Inferior parietal cortex (tissue), 1 donor: ENCODE data around the gene CDHR2.
A peak's percentile ranks its signal among the peaks of the same experiment; 100 is the strongest.
"Not testable (repeated sequence)": the region's sequence is repeated elsewhere in the genome, so short reads cannot be mapped to it uniquely, and the experiment has no call there.

Source experiments
- DNase-seq: peaks from one replicate; pipeline ENCODE4 v3.0.0-alpha.2; 2016; ENCODE audit errors: extremely low spot score

Gene CDHR2

GRCh38 chr5:176540956-176541337 lies 8.2 kb upstream of the CDHR2 start:
- no peak for DNase-seq

GRCh38 chr5:176541338-176542134 lies 7.6 kb upstream of the CDHR2 start:
- no peak for DNase-seq

- no peak for DNase-seq
Observed at GRCh38 chr5:176542135-176542595, 7.0 kb upstream of the CDHR2 start.

GRCh38 chr5:176542596-176543427 lies 6.3 kb upstream of the CDHR2 start:
- DNase-seq: no peak

- peak; percentile 56 for DNase-seq
Observed at GRCh38 chr5:176543428-176544182, 5.5 kb upstream of the CDHR2 start.

- no peak for DNase-seq
Observed at GRCh38 chr5:176545388-176545736, 3.8 kb upstream of the CDHR2 start.

GRCh38 chr5:176545737-176546509 lies 3.2 kb upstream of the CDHR2 start:
- no peak for DNase-seq

GRCh38 chr5:176547802-176548201 lies 1.3 kb upstream of the CDHR2 start:
- no peak for DNase-seq

GRCh38 chr5:176549871-176550270 lies 729 bp downstream of the CDHR2 start:
- no peak for DNase-seq

- no peak for DNase-seq
Observed at GRCh38 chr5:176550275-176550831, 1.2 kb downstream of the CDHR2 start.

GRCh38 chr5:176550937-176551336 lies 1.8 kb downstream of the CDHR2 start:
- not testable (repeated sequence) for DNase-seq

GRCh38 chr5:176552332-176552869 lies 3.3 kb downstream of the CDHR2 start:
- no peak for DNase-seq

GRCh38 chr5:176553260-176554085 lies 4.3 kb downstream of the CDHR2 start:
- no peak for DNase-seq

GRCh38 chr5:176557846-176558245 lies 8.7 kb downstream of the CDHR2 start:
- DNase-seq: no peak

- DNase-seq: no peak
Observed at GRCh38 chr5:176559683-176560082, 10.5 kb downstream of the CDHR2 start.

GRCh38 chr5:176560364-176560763 lies 11.2 kb downstream of the CDHR2 start:
- DNase-seq: no peak

- no peak for DNase-seq
Observed at GRCh38 chr5:176561259-176561658, 12.1 kb downstream of the CDHR2 start.

- DNase-seq: no peak
Observed at GRCh38 chr5:176562189-176562588, 13.0 kb downstream of the CDHR2 start.

- DNase-seq: no peak
Observed at GRCh38 chr5:176564002-176564401, 14.9 kb downstream of the CDHR2 start.

GRCh38 chr5:176565760-176566288 lies 16.7 kb downstream of the CDHR2 start:
- no peak for DNase-seq
